GM21717 (cell line): ENCODE results near the gene COX7B2.

Experiments used
- ATAC-seq: cut with Tn5 transposase; IDR thresholded peaks from one replicate; pipeline ENCODE4 v1.9.1; 2021; ENCODE audit warnings: mild to moderate bottlenecking, moderate library complexity; ENCODE audit not compliant: unreplicated experiment

COX7B2 gene

GRCh38 chr4:46730075-46730474, 179.0 kb downstream of the COX7B2 start:
- ATAC-seq, result no peak

GRCh38 chr4:46720055-46720454, 189.0 kb downstream of the COX7B2 start:
- ATAC-seq, result no peak

- ATAC-seq, result no peak
Measured at GRCh38 chr4:46717950-46718349, 191.1 kb downstream of the COX7B2 start.

- ATAC-seq, result no peak
Measured at GRCh38 chr4:46715468-46715867, 193.6 kb downstream of the COX7B2 start.

- no peak for ATAC-seq
Measured at GRCh38 chr4:46698891-46699290, 210.2 kb downstream of the COX7B2 start.
